Activated naive CD4-positive, alpha-beta T cell treated with Interleukin-2 at 50 U/mL for 16 hours (primary cell): ENCODE results near the gene ABHD1.
"Not testable (repeated sequence)": the region's sequence is repeated elsewhere in the genome, so short reads cannot be mapped to it uniquely, and the experiment has no call there.

Source experiments
- DNase-seq: peaks from one replicate; pipeline ENCODE4 v3.0.0-alpha.2; 2020

Gene ABHD1

DNA sequence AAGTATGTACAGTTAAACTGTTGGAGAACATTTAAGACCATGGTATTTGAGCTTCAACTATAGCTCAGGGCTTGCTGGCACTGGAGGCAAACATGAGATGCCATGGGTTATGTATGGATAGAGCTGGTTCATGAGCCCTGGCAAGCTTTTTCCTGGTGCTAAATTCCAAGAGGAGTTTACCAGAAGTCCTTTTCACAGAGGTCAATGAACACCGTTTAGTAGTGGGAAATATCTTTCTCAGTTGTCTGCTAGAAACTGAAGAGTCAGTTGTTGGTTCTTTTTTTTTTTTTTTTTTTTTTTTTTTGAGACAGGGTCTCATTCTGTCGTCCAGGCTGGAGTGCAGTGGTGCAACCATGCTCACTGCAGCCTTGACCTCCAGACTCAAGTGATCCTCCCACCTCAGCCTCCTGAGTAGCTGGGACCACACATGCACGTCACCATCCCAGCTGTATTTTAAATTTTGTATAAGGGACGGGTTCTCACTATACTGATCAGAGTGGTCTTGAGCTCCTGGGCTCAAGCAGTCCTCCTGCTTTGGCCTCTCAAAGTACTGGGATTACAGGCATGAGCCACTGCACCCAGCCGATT is 35.7 kb upstream of the ABHD1 start:
- DNase-seq: no peak

DNA sequence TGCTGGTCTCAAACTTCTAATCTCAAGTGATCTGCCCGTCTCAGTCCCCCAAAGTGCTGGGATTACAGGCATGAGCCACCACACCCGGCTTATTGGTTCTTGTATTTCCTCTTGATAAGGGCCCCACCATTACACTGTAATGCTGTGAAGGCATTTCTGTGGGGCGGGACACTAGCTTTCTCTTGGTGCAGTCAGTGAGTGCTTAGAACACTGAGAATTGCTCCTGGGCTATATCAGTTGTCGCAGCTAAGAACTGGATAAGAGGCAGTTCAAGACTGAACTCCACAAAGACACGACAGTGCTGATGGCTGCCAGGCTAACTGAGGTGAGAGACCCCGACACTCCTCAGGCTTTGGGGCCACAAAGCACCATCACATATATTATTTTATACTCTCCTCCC is 35.0 kb upstream of the ABHD1 start:
- DNase-seq: no peak

DNA sequence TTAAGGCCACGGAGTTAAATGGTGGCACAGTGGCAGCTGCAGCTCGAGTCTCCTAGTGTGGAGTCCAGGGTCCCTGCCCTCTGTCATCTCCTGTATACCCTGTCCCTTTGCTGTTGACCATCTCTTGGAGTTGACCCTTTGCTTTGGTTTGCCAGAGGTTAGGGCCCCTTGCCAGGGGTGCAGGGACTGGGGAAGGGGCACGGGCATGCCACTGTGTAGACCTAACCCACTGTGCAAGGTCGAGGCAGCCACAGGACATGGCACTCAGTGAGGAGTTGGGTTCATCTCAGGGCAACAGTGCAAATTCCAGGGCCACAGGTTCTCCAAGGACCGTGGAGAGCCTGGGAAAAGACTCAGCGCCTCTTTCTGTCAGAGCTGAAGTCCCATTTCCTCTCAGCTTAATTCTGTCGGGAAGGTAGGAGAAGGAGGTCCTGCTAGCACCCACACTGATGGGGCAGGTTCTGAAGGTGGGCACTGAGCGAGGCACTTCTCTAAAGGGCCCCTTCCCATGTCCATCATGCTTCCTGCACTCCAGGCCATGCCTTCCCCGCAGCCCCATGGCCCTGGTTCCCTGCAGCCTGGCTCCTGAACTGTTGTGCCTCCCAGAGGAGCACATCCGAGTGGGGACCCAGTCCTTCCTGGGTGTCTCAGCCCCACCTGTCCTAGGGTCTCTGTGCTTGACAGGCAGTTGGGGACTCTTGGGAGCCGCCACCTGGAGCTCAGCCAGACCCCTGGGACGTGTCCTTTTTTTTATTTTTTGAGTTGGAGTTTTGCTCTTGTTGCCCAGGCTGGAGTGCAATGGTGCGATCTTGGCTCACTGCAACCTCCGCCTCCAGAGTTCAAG is 34.3 kb upstream of the ABHD1 start:
- no peak for DNase-seq

DNA sequence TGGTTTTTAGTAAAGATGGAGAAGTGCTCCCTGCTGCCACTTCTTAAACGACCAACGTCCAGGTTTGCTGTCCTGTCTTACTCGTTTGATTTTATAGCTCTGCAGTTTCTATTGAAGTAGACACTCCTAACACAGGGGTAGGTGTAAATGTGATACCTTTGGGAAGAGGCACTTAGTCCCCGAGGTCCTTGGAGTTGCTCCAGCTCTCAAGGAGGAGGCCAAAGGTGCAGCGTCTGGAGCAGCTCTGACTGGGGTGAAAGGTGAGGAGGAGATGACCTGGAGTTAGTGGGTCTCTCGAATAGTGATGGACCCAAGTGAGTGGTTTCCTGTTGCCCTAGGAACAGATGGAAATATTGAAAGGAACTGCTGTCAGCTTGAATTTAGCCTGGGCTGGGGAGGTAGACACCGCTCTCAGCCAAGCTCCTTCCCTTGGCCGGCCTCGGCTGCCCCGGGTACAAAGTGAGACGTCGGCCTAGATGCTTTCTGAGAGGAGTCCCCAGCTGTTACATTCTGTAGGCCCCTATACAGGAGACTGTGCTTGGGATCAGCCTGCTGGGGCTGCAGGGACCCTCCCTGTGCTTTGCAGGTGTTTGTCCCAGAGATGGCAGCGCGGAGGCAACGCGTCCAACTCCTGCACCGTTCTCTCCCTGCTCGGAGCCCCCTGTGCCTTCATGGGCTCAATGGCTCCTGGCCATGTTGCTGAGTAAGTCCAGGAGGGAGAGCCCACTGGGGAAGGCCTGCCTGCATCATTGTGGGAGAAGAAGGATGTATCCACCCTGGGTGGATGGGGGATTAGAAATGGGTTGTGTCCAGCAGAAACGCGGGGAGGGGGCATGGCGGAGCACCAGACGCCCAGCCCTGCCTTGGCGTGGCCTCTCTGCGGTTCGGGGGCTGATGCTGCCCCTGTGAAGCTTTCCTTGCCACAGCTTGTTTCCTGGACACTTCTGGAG is 31.6 kb upstream of the ABHD1 start:
- DNase-seq: no peak

DNA sequence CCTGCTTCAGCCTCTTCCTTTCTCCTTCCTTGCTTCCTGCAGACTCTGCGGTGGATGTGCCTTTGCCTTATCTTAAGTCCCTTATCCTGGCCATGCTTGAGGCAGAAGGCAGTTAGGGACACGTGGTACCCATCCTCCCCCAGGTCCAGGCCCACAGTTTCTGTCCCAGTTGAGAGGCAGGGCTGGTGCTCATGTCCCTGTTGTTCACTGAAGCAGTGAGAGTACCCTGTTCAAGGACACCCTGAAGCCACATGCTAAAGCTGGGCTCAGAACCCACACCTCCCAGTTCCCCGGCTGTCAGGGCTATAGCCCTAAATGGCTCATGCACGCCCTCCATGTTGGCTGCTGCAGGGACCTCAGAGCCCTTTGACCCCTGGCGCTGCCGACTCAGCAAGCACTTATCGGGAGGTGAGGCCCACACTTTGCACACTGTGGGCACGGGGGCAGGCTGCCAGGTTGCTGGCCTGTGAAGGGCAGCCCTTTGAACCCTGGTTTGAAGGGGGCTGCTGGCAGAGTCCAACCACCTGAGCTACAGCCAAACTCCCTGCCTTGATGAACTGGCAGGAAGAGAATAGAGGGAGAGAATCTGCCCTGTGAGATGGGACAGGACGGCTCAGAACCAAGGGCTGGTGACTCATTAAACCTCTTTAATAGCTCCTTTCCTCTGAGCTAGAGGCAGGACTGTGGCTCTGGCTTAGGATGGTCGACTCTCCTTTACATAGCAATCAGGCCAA is 30.8 kb upstream of the ABHD1 start:
- no peak for DNase-seq

DNA sequence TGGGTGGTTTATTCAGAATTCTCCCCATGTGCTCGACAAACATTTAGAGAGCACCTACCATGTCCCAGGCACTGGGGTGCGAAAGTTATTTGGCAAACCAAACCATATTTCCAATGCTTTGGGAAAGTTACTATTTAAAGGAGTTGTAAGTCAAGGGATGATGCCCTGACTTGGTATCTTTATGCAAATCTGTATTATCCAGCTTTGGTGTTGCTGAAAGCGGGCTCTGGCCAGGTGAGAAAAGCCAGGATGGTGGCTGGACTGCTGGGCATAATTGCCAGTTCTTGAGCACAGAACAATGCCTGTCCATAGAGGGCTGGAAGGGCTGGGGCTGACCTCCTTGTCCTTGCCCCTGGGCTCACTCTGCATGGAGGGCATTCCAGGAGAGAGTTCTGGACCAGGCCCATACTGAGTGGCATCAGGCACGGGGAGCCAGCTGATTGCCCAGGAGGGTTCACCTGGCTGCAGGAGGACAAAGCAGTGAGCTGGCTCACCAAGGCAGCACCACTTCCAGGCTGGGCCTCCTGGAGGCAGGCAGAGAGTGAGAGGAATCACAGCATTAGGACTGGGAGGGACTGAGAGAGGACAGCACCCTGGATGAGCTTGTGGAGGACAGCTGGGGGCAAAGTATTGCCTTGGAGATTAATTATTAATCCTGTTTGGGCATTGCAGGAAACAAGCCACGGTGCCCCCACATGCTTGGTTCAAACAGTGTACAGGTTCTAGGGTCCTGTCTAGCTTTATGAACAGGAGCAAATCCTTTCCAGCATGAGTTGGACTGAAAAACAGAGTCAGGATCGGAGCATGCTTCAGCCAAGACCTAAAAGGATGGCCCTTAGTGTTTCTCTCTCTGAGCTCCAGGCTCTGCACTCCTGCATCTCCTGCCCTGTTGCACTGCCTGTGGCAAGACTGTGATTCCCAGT is 29.9 kb upstream of the ABHD1 start:
- no peak for DNase-seq

DNA sequence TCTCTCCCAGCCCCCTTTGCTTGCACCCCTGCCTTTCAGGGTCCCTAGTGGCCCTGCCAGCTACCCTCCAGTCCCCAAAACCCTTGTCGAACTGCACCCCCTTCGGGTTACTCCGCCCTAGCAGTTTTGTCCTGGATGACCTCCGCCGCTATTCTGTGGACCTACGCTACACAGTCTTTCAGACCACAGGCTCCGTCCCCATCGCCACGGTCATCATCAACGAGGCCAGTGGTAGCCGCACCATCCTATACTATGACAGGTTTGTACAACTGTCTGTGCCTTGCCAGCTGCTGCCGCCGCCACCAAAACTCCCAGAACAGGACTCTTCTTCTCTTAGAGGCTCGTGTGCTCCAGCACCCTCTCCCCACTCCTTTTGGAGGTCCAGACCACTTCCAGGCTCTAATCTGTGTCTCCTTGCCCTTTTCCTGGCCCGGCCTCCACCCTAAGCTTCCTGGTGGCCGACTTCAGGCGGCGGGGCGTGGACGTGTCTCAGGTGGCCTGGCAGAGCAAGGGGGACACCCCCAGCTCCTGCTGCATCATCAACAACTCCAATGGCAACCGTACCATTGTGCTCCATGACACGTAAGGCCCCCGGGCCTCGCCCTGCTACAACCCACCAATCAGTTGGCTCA is 29.1 kb upstream of the ABHD1 start:
- DNase-seq: no peak

DNA sequence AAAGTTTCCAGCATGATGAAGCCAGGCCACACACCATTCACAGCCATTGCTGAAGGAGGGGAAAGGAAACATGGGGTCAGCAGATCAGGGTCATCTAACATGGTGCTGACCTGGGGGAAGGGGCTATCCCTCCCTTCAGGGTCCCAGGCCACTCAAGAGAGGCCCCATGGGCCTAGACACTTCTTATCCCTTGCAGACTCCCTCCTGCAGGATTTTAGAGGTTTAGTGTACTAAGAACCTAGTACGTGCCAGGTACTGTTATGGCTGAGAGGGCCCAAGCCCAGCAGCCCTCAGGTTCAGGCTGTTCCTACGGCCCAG is 28.2 kb upstream of the ABHD1 start:
- no peak for DNase-seq

DNA sequence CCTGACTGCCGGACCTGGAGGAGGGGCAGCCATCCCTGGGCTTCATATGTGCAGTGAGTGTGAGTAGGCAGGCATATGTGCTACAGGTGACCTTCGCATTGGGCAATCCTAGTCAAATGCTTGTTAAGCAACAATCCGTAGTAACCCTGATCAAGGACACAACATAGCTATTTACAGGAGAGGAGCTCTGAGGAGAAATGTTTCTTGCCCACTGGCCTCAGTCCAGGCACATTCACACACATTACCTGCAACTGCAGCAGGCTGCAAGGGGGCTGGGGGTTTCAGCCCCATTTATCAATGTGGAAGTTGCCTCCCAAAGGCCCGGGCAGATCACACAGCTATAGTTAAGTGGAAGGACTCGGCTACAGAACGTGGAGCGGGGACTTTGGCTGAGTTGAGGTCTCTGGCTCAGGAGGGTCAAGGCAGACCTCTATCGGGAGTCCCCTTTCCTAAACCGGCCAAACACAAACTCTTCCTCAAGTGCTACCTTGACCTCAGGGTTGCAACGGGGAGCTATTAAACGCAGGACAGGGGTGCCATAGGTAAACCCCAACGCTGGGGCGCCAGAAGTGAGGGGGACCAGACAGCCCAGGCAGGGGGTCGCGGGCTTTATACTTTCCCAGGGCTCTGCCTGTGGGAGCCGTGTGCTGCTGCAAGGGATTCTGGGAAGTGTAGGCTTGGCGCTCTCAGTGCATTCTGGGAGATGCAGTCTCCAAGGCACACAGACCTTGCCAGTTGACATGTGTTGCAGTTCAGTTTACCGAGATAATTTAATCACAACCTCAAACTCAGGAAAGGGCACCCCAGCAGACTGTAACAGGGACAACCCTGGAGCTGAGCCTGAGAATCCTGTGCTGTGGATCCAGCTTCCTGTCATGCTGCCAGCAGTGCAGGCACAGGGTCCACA is 27.6 kb upstream of the ABHD1 start:
- peak; percentile 49 for DNase-seq

DNA sequence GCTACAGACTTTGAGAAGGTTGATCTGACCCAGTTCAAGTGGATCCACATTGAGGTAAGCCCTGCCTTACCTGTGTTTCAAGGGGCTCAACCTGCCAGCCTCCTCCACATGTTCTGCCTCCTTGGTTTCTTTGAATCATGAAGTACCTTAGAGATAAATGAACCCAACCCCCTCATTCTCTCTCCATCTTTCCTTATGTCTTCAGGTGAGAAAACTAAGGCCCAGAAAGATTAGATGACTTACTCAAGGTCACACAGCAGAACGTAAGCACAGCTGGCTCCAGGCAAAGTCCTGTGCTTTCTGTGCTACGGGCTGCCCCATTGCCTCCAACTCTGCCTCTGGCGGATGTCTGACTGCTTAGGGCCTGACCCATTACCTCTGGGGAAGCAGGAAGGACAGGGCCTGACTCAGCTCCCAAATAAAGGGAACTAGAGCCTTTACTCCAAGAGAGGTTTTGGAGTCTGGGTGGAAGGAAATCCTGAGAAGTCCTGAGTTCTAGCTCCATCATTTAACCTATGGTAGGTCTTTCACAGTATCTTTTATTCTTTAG is 26.8 kb upstream of the ABHD1 start:
- no peak for DNase-seq

DNA sequence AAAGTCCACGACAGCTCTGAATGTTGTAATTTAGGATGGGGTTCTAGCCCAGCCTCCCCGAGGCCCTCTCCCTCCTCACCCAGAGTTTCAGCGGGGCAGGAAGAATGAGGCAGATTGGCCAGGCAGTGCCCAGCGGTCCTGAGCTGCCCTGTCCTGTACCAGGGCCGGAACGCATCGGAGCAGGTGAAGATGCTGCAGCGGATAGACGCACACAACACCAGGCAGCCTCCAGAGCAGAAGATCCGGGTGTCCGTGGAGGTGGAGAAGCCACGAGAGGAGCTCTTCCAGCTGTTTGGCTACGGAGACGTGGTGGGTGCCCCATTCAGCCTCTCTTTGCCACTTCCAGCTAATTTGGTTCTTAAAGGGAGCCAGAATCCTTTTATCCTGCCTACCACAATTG is 26.3 kb upstream of the ABHD1 start:
- DNase-seq: no peak

DNA sequence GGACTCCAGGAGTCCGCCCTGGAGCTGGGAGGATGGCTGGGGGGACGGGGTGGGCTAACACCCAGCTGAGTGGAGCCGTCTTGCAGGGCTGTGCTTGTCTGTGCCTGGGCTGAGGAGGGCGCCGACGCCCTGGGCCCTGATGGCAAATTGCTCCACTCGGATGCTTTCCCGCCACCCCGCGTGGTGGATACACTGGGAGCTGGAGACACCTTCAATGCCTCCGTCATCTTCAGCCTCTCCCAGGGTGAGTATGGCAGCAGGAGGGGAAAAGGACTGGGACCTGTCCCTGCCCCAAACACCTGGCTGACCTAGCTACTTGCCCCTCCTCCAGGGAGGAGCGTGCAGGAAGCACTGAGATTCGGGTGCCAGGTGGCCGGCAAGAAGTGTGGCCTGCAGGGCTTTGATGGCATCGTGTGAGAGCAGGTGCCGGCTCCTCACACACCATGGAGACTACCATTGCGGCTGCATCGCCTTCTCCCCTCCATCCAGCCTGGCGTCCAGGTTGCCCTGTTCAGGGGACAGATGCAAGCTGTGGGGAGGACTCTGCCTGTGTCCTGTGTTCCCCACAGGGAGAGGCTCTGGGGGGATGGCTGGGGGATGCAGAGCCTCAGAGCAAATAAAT is 24.2 kb upstream of the ABHD1 start:
- DNase-seq: no peak

DNA sequence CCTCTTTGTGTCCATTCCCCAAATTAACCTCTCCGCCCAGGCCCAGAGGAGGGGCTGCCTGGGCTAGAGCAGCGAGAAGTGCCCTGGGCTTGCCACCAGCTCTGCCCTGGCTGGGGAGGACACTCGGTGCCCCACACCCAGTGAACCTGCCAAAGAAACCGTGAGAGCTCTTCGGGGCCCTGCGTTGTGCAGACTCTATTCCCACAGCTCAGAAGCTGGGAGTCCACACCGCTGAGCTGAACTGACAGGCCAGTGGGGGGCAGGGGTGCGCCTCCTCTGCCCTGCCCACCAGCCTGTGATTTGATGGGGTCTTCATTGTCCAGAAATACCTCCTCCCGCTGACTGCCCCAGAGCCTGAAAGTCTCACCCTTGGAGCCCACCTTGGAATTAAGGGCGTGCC is 23.6 kb upstream of the ABHD1 start:
- DNase-seq: no peak

DNA sequence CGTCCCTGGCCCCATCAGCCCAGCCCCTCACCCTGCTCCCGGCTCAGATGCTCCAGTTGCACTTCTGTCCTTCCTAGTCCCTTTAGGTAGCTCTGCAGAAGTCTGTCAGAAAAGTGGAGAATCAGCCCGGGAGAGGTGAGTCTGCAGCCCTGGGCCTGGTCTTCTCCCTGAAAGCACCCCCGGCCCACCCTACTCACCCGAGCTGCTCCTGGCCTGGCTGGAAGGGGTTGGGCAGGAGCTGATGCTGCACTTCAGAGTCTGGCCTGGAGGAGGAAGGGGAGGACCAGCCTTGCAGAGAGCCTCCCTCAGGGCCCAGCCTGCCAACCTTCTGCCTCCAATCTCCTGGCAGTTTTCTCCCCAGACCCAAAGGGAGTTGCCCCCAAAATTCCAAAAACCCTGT is 21.3 kb upstream of the ABHD1 start:
- DNase-seq: no peak

DNA sequence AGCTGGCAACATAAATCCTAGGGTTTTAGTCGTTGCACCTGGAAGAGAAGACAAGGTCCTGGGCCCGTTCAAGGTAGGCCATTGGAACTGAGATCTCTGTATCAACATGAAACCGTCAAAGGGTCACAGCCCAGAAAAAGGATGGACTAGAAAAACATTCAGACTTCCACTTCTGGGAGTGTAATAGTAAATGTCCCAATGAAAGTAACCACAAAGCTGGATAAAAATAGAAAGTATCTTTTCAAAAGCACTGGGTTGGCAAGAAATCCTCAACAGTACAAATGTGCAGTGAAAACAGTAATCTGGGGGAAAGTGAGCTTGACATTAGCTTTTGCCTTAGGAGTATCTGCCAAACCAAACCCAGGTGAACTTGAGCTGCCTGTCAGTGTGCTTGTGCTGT is 17.6 kb upstream of the ABHD1 start:
- no peak for DNase-seq

DNA sequence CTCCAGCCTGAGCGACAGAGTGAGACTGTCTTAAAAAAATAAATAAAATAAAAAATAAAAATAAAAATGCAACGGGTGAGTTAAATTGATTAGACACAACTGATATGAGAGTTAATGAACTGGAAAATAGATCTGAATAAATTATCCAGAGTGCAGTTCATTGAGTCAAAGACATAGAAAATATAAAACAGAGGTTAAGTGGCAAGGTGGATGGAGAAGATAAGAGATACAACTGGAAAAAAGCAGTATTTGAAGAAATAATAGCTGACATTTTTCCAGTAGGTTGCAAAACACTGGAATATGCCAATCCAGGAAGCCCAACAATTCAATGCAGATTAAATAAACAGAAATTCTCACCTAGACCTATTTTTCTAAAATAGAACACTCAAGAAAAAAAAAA is 15.4 kb upstream of the ABHD1 start:
- no peak for DNase-seq

DNA sequence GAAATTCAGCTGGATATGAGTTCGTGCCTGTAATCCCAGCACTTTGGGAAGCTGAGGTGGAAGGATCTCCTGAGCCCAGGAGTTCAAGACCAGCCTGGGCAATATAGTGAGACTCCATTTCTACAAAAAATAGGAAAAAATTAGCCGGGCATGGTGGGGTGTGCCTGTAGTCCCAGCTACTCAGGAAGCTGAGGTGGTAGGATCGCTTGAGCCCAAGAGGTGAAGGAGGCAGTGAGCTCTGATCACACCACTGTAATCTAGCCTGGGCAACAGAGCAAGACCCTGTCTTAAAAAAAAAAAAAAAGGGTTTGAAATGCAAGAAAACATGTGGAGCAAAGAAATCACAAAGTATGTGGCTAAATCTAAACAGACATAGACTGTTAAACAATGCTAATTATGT is 14.5 kb upstream of the ABHD1 start:
- no peak for DNase-seq

DNA sequence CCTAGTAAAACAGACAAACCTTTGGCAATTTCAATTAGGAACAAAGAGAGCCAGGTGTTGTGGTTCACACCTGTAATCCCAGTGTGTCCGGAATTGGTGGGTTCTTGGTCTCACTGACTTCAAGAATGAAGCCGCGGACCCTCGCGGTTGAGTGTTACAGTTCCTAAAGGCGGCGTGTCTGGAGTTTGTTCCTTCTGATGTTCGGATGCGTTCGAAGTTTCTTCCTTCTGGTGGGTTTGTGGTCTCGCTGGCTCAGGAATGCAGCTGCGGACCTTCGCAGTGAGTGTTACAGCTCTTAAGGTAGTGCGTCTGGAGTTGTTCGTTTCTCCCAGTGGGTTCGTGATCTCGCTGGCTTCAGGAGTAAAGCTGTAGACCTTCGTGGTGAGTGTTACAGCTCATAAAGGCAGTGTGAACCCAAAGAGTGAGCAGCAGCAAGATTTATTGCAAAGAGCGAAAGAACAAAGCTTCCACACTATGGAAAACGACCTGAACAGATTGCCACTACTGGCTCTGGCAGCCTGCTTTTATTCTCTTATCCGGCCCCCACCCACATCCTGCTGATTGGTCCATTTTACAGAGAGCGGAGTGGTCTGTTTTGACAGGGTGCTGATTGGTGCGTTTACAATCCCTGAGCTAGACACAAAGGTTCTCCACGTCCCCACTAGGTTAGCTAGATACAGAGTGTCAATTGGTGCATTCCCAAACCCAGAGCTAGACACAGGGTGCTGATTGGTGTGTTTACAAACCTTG is 12.8 kb upstream of the ABHD1 start:
- not testable (repeated sequence) for DNase-seq
